GM06990 (cell line): ENCODE results near the gene NSD2.

ENCODE experiments used
- DNase-seq: peaks from one replicate; pipeline ENCODE4 v3.0.0-alpha.2; 2011; ENCODE audit not compliant: insufficient read length; ENCODE audit errors: extremely low read depth
- H3K27me3 ChIP-seq: replicated peaks from 2 replicates; pipeline ENCODE4 v1.6.0; 2011; ENCODE audit warnings: low read length; ENCODE audit not compliant: control insufficient read depth, insufficient read depth
- H3K36me3 ChIP-seq: 2 replicates; pipeline ENCODE4 v1.5.1; 2011; ENCODE audit warnings: low read length; ENCODE audit not compliant: control insufficient read depth, insufficient read depth
- H3K4me3 ChIP-seq: replicated peaks from 2 replicates; pipeline ENCODE4 v1.5.1; 2011; ENCODE audit warnings: low read depth, mild to moderate bottlenecking, control low read depth, low read length
- TF ChIP-seq, protein P1 (sequence below): IDR thresholded peaks from 2 replicates; pipeline ENCODE4 v1.5.1; 2011; ENCODE audit warnings: low read length, control low read depth, mild to moderate bottlenecking, inconsistent platforms; ENCODE audit not compliant: insufficient read depth, poor library complexity, severe bottlenecking

The NSD2 gene

GRCh38 chr4:1846580-1846979 lies 24.6 kb upstream of the NSD2 start:
- peaks cover 13% of the 10 kb centered on the region for H3K36me3 ChIP-seq
- no peak for DNase-seq
- TF ChIP-seq, protein P1, sequence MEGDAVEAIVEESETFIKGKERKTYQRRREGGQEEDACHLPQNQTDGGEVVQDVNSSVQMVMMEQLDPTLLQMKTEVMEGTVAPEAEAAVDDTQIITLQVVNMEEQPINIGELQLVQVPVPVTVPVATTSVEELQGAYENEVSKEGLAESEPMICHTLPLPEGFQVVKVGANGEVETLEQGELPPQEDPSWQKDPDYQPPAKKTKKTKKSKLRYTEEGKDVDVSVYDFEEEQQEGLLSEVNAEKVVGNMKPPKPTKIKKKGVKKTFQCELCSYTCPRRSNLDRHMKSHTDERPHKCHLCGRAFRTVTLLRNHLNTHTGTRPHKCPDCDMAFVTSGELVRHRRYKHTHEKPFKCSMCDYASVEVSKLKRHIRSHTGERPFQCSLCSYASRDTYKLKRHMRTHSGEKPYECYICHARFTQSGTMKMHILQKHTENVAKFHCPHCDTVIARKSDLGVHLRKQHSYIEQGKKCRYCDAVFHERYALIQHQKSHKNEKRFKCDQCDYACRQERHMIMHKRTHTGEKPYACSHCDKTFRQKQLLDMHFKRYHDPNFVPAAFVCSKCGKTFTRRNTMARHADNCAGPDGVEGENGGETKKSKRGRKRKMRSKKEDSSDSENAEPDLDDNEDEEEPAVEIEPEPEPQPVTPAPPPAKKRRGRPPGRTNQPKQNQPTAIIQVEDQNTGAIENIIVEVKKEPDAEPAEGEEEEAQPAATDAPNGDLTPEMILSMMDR: no peak

GRCh38 chr4:1850276-1850675 lies 20.9 kb upstream of the NSD2 start:
- Histone ChIP-seq H3K4me3 (peak overlapping the region; percentile 8; the same call in 1 of the 2 replicates), H3K36me3 (peaks cover 3% of the 10 kb centered on the region), H3K27me3 (no peaks in the 10 kb centered on the region)
- TF ChIP-seq, protein P1: no peak
- DNase-seq: no peak

More at GRCh38 chr4:1846580-1846979, 24.6 kb upstream of the NSD2 start:
- Histone ChIP-seq H3K4me3 (no peak overlapping the region), H3K27me3 (no peaks in the 10 kb centered on the region)

DNA sequence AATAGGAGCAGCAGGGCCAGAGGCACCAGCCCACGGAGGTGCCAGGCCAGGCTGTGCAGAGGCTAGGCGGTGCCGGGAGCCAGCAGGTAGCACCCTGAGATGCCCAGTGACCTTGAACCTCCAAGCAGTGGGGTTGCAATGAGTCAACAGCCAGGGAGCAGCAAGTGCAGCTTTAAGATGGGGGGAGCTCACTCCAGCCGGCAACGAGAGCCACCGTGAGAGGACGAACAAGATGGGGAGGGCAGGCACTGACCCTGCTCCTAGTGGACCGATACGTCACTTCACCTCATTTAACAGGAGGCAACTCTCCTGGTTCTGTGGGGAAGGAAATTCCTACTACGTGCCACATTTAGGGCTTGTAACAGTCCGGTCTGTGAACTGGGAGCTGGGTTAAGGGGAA lies 20.0 kb upstream of the NSD2 start:
- TF ChIP-seq, protein P1: no peak
- DNase-seq: no peak
- Histone ChIP-seq H3K4me3 (no peak overlapping the region), H3K36me3 (peaks cover 3% of the 10 kb centered on the region), H3K27me3 (no peaks in the 10 kb centered on the region)

GRCh38 chr4:1851575-1852410 lies 19.4 kb upstream of the NSD2 start:
- H3K27me3 ChIP-seq: no peaks in the 10 kb centered on the region
- H3K36me3 ChIP-seq: peaks cover 3% of the 10 kb centered on the region
- TF ChIP-seq, protein P1: no peak
- H3K4me3 ChIP-seq: no peak overlapping the region
- no peak for DNase-seq

GRCh38 chr4:1852904-1853623 lies 18.1 kb upstream of the NSD2 start:
- Histone ChIP-seq H3K27me3 (no peaks in the 10 kb centered on the region), H3K4me3 (no peak overlapping the region), H3K36me3 (peaks cover 3% of the 10 kb centered on the region)
- TF ChIP-seq, protein P1: no peak
- no peak for DNase-seq
